HUES48 (cell line): ENCODE measurements around the gene ACAT2.
"Not testable (repeated sequence)": the region's sequence is repeated elsewhere in the genome, so short reads cannot be mapped to it uniquely, and the experiment has no call there.

Experiments used
- H3K27ac ChIP-seq: one replicate; pipeline ENCODE4 v1.7.0; 2013; ENCODE audit warnings: low read depth, low read length, inconsistent platforms
- H3K27me3 ChIP-seq: 2 replicates; pipeline ENCODE4 v1.6.1; 2013; ENCODE audit warnings: mild to moderate bottlenecking, low read length; ENCODE audit not compliant: control insufficient read depth, insufficient read depth
- H3K36me3 ChIP-seq: 2 replicates; pipeline ENCODE4 v1.6.1; 2013; ENCODE audit warnings: low read length; ENCODE audit not compliant: control insufficient read depth, insufficient read depth
- H3K4me1 ChIP-seq: 2 replicates; pipeline ENCODE4 v1.6.1; 2013; ENCODE audit warnings: mild to moderate bottlenecking, low read length; ENCODE audit not compliant: control insufficient read depth, insufficient read depth
- H3K4me3 ChIP-seq: 2 replicates; pipeline ENCODE4 v1.5.1; 2013; ENCODE audit warnings: mild to moderate bottlenecking, low read depth, low read length
- H3K9ac ChIP-seq: 2 replicates; pipeline ENCODE4 v1.6.1; 2013; ENCODE audit warnings: mild to moderate bottlenecking, low read depth, low read length, moderate library complexity
- H3K9me3 ChIP-seq: 2 replicates; pipeline ENCODE4 v1.6.1; 2013; ENCODE audit warnings: low read length; ENCODE audit not compliant: control insufficient read depth, insufficient read depth

The ACAT2 gene

GRCh38 chr6:159722655-159723054 is 39.2 kb upstream of the ACAT2 start:
- H3K4me1 ChIP-seq, result peaks cover 6% of the 10 kb centered on the region; the same call in 1 of the 2 replicates
- H3K9ac ChIP-seq, result no peak overlapping the region
- H3K27me3 ChIP-seq, result no peaks in the 10 kb centered on the region
- no peak overlapping the region for H3K27ac ChIP-seq
- no peaks in the 10 kb centered on the region for H3K9me3 ChIP-seq
- H3K4me3 ChIP-seq, result no peak overlapping the region
- H3K36me3 ChIP-seq, result no peaks in the 10 kb centered on the region

GRCh38 chr6:159723259-159723658 is 38.6 kb upstream of the ACAT2 start:
- Histone ChIP-seq H3K4me1 (peaks cover 6% of the 10 kb centered on the region; the same call in 1 of the 2 replicates), H3K9me3 (no peaks in the 10 kb centered on the region), H3K27ac (no peak overlapping the region), H3K36me3 (no peaks in the 10 kb centered on the region), H3K27me3 (no peaks in the 10 kb centered on the region), H3K9ac (no peak overlapping the region), H3K4me3 (no peak overlapping the region)

GRCh38 chr6:159724778-159725177 is 37.1 kb upstream of the ACAT2 start:
- Histone ChIP-seq H3K9ac (no peak overlapping the region), H3K4me1 (peaks cover 12% of the 10 kb centered on the region), H3K36me3 (no peaks in the 10 kb centered on the region), H3K9me3 (no peaks in the 10 kb centered on the region), H3K4me3 (no peak overlapping the region), H3K27me3 (no peaks in the 10 kb centered on the region), H3K27ac (no peak overlapping the region)

GRCh38 chr6:159725208-159725607 is 36.6 kb upstream of the ACAT2 start:
- H3K36me3 ChIP-seq, result not testable (repeated sequence)

GRCh38 chr6:159726255-159726917 is 35.5 kb upstream of the ACAT2 start:
- Histone ChIP-seq H3K36me3 (peaks cover 9% of the 10 kb centered on the region; the same call in 1 of the 2 replicates), H3K9me3 (no peaks in the 10 kb centered on the region), H3K27me3 (no peaks in the 10 kb centered on the region), H3K4me1 (peaks cover 16% of the 10 kb centered on the region), H3K27ac (peak overlapping the region; percentile 100), H3K9ac (peak overlapping the region; percentile 100), H3K4me3 (peak overlapping the region; percentile 92)

More at GRCh38 chr6:159725208-159725607, 36.6 kb upstream of the ACAT2 start:
- H3K9me3 ChIP-seq, H3K4me3 ChIP-seq, H3K27me3 ChIP-seq, H3K9ac ChIP-seq, H3K27ac ChIP-seq: not testable (repeated sequence)
- peaks cover 14% of the 10 kb centered on the region for H3K4me1 ChIP-seq

- Histone ChIP-seq H3K27ac (peak within 1 kb of the TSS; percentile 100), H3K9me3 (no peaks in the 10 kb centered on the region), H3K36me3 (peaks cover 14% of the 10 kb centered on the region; the same call in 1 of the 2 replicates), H3K4me1 (peaks cover 16% of the 10 kb centered on the region), H3K9ac (peak within 1 kb of the TSS; percentile 100), H3K4me3 (peak within 1 kb of the TSS; percentile 92), H3K27me3 (no peaks in the 10 kb centered on the region)
Measured at GRCh38 chr6:159726918-159727716, 34.7 kb upstream of the ACAT2 start, which contains the start of gene WTAP. TSS of gene WTAP (plus strand) at chr6:159727506. CDS start at chr6:159736266, 8,760 bp downstream.

GRCh38 chr6:159727717-159728445 is 34.0 kb upstream of the ACAT2 start:
- peaks cover 14% of the 10 kb centered on the region; the same call in 1 of the 2 replicates for H3K36me3 ChIP-seq
- H3K9ac ChIP-seq, result peak overlapping the region; percentile 95
- no peaks in the 10 kb centered on the region for H3K9me3 ChIP-seq
- peaks cover 16% of the 10 kb centered on the region for H3K4me1 ChIP-seq
- no peaks in the 10 kb centered on the region for H3K27me3 ChIP-seq
- peak overlapping the region; percentile 81 for H3K4me3 ChIP-seq
- peak overlapping the region; percentile 100 for H3K27ac ChIP-seq

- H3K27ac ChIP-seq, result peak overlapping the region; percentile 100
- H3K4me1 ChIP-seq, result peaks cover 16% of the 10 kb centered on the region
- no peaks in the 10 kb centered on the region for H3K27me3 ChIP-seq
- peak overlapping the region; percentile 81 for H3K4me3 ChIP-seq
- peak overlapping the region; percentile 95 for H3K9ac ChIP-seq
- peaks cover 14% of the 10 kb centered on the region; the same call in 1 of the 2 replicates for H3K36me3 ChIP-seq
- no peaks in the 10 kb centered on the region for H3K9me3 ChIP-seq
Measured at GRCh38 chr6:159728531-159728964, 33.3 kb upstream of the ACAT2 start.

GRCh38 chr6:159729598-159730331 is 32.1 kb upstream of the ACAT2 start:
- H3K9me3 ChIP-seq, result no peaks in the 10 kb centered on the region
- H3K4me1 ChIP-seq, result peaks cover 16% of the 10 kb centered on the region
- peaks cover 14% of the 10 kb centered on the region; the same call in 1 of the 2 replicates for H3K36me3 ChIP-seq
- no peaks in the 10 kb centered on the region for H3K27me3 ChIP-seq
- no peak overlapping the region for H3K27ac ChIP-seq
- no peak overlapping the region for H3K9ac ChIP-seq
- peak overlapping the region; percentile 81 for H3K4me3 ChIP-seq

GRCh38 chr6:159730332-159730676 is 31.5 kb upstream of the ACAT2 start:
- Histone ChIP-seq H3K27ac (no peak overlapping the region), H3K9me3 (no peaks in the 10 kb centered on the region), H3K27me3 (no peaks in the 10 kb centered on the region), H3K4me3 (peak overlapping the region; percentile 81; the same call in 1 of the 2 replicates), H3K4me1 (peaks cover 16% of the 10 kb centered on the region), H3K36me3 (peaks cover 14% of the 10 kb centered on the region; the same call in 1 of the 2 replicates), H3K9ac (no peak overlapping the region)
